Endodermal cell (in vitro differentiated cells): ENCODE results near the gene CCL21. TPM values are rescaled to one million over a fixed set of nuclear protein-coding genes. Genes with fewer than 3 reads are reported as not detected.

Experiments
- DNase-seq: peaks from one replicate; pipeline ENCODE4 v3.0.0-alpha.2; 2017
- H3K27ac ChIP-seq: 2 replicates; pipeline ENCODE4 v1.5.1; 2013; ENCODE audit warnings: mild to moderate bottlenecking, low read depth, low read length, moderate library complexity
- H3K27me3 ChIP-seq: 2 replicates; pipeline ENCODE4 v1.6.1; 2013; ENCODE audit warnings: mild to moderate bottlenecking, low read length, moderate library complexity; ENCODE audit not compliant: insufficient read depth, control insufficient read depth, poor library complexity, severe bottlenecking
- H3K36me3 ChIP-seq: 2 replicates; pipeline ENCODE4 v1.7.0; 2013; ENCODE audit warnings: mild to moderate bottlenecking, low read length, moderate library complexity; ENCODE audit not compliant: control insufficient read depth, insufficient read depth
- H3K4me1 ChIP-seq: one replicate; pipeline ENCODE4 v1.7.0; 2013; ENCODE audit warnings: low read length; ENCODE audit not compliant: control insufficient read depth, insufficient read depth
- H3K4me3 ChIP-seq: 2 replicates; pipeline ENCODE4 v1.5.1; 2013; ENCODE audit warnings: mild to moderate bottlenecking, low read length, moderate library complexity
- H3K9ac ChIP-seq: 2 replicates; pipeline ENCODE4 v1.6.1; 2013; ENCODE audit warnings: mild to moderate bottlenecking, low read length, moderate library complexity; ENCODE audit not compliant: poor library complexity, severe bottlenecking; ENCODE audit errors: extremely low read depth
- H3K9me3 ChIP-seq: 2 replicates; pipeline ENCODE4 v1.6.1; 2013; ENCODE audit warnings: mild to moderate bottlenecking, low read length, moderate library complexity; ENCODE audit not compliant: control insufficient read depth
- H3K27ac Mint-ChIP-seq: 2 replicates; pipeline ENCODE4 v1.8.0; 2020; ENCODE audit warnings: mixed read lengths
- H3K27me3 Mint-ChIP-seq: 2 replicates; pipeline ENCODE4 v1.8.0; 2021; ENCODE audit warnings: mild to moderate bottlenecking, mixed read lengths; ENCODE audit not compliant: insufficient read depth
- H3K36me3 Mint-ChIP-seq: 2 replicates; pipeline ENCODE4 v1.8.0; 2020; ENCODE audit warnings: low read depth, mixed read lengths
- H3K4me1 Mint-ChIP-seq: 2 replicates; pipeline ENCODE4 v1.8.0; 2020; ENCODE audit warnings: mixed read lengths
- H3K4me3 Mint-ChIP-seq: 2 replicates; pipeline ENCODE4 v1.8.0; 2020; ENCODE audit warnings: mild to moderate bottlenecking, moderate library complexity, mixed read lengths
- H3K9me3 Mint-ChIP-seq: 2 replicates; pipeline ENCODE4 v1.8.0; 2020; ENCODE audit warnings: mild to moderate bottlenecking, mixed read lengths
- WGBS, 2 experiments: methylation state at CpG; one replicate each; pipeline versions ENCODE4 v1.1.5 to v1.1.7; 2013; ENCODE audit warnings: missing lambda C conversion rate in 2 of 2, mixed read lengths in 1 of 2; ENCODE audit not compliant: insufficient coverage in 1 of 2, insufficient read length in 1 of 2; 5-methylcytosine and 5-hydroxymethylcytosine counted together
- total RNA-seq, 2 donors: library from RNA; stranded (reverse); fragmentation: NEBNext Ultra II Directional in 1 of 2; extraction: Animal tissue kit (Norgen Biotek cat#: 25700) in 1 of 2; gene quantifications; 2 replicates in 1 of 2; 3 replicates in 1 of 2; pipeline ENCODE4 v1.2.1, GENCODE V29; 2021
- TF ChIP-seq, protein P1 (sequence below): fragments of 200-600 bp; sonication (generic); conservative IDR thresholded peaks from 2 replicates; pipeline ENCODE4 v1.5.0; 2021; ENCODE audit warnings: antibody characterized with exemption, mild to moderate bottlenecking

The CCL21 gene
- total RNA-seq, 2 donors from 2014 or later: not detected

DNA sequence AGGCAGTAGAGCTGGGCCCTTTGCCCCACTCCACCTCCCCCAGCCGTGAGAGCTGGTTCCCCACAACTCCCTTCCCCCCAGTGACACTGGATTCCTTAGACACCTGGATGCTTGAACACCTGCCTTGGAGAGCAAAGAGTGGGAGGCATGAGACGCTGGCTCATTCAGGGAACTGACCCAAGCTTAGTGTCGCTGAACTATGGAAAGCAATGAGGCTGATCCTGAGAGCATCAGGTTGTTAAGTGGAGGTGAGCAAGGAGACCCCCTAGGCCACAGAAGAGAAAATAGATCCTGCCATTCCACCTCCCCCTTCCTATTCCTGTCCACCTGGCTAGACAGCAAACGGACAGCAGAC lies 20.8 kb downstream of the CCL21 start:
- no peak overlapping the region for H3K27ac Mint-ChIP-seq
- Histone ChIP-seq H3K27ac (no peak overlapping the region), H3K9ac (no peak overlapping the region), H3K4me3 (no peak overlapping the region), H3K27me3 (no peaks in the 10 kb centered on the region), H3K9me3 (peaks cover 5% of the 10 kb centered on the region), H3K4me1 (no peaks in the 10 kb centered on the region), H3K36me3 (no peaks in the 10 kb centered on the region)
- TF ChIP-seq, protein P1, sequence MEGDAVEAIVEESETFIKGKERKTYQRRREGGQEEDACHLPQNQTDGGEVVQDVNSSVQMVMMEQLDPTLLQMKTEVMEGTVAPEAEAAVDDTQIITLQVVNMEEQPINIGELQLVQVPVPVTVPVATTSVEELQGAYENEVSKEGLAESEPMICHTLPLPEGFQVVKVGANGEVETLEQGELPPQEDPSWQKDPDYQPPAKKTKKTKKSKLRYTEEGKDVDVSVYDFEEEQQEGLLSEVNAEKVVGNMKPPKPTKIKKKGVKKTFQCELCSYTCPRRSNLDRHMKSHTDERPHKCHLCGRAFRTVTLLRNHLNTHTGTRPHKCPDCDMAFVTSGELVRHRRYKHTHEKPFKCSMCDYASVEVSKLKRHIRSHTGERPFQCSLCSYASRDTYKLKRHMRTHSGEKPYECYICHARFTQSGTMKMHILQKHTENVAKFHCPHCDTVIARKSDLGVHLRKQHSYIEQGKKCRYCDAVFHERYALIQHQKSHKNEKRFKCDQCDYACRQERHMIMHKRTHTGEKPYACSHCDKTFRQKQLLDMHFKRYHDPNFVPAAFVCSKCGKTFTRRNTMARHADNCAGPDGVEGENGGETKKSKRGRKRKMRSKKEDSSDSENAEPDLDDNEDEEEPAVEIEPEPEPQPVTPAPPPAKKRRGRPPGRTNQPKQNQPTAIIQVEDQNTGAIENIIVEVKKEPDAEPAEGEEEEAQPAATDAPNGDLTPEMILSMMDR: no peak
- H3K4me1 Mint-ChIP-seq: no peaks in the 10 kb centered on the region
- H3K4me3 Mint-ChIP-seq: no peak overlapping the region
- H3K9me3 Mint-ChIP-seq: no peaks in the 10 kb centered on the region
- no peak for DNase-seq
- H3K36me3 Mint-ChIP-seq: no peaks in the 10 kb centered on the region
- WGBS, 2 experiments: 95 to 100% methylated on average over 2 to 4 of the region's 4 CpGs
- H3K27me3 Mint-ChIP-seq: peaks cover 4% of the 10 kb centered on the region

DNA sequence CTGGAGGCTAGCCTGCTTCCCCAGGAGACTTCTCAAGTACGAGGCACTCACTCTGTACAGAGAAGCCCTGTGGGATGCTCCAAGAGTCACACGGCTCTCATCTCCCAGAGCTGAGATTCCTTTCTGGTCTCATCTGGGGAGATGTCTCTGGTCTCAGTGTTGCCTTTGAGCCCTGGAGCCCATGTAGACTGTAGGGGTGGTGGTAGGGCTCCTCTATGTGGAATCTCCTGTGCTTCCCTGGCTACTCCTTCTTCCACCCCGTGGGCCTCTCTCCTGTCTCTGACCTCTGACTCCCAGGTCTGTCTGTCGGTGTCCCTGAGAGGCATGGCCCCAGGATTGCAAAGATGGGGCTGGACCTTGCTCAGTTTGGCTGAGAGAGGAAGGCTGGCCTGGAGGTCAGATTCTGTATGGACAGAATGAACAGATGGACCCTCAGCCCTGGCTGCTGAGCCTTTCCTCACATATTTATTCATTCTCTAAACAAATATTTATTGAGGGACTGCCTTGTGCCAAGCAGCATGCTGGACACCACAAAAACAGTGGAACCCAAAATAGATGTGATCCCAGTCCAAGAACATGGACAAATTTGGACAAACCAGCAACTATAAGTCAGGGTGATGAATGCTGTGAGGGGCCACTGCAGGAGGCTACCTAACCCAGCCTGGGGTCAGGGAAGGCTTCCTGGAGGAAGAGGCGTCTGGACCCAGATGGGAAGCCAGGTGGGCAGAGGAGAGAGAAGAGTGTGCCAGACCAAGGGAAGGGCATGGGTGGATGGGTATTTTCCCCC lies 21.4 kb downstream of the CCL21 start:
- H3K4me3 Mint-ChIP-seq: no peak overlapping the region
- Histone ChIP-seq H3K27me3 (no peaks in the 10 kb centered on the region), H3K4me3 (no peak overlapping the region), H3K36me3 (no peaks in the 10 kb centered on the region), H3K9me3 (peaks cover 1% of the 10 kb centered on the region), H3K27ac (no peak overlapping the region), H3K4me1 (no peaks in the 10 kb centered on the region), H3K9ac (no peak overlapping the region)
- peaks cover 4% of the 10 kb centered on the region for H3K27me3 Mint-ChIP-seq
- H3K27ac Mint-ChIP-seq: no peak overlapping the region
- DNase-seq: no peak
- 90 to 100% methylated on average over 1 to 5 of the region's 5 CpGs for WGBS, 2 experiments
- TF ChIP-seq, protein P1: no peak
- H3K36me3 Mint-ChIP-seq: no peaks in the 10 kb centered on the region
- H3K9me3 Mint-ChIP-seq: no peaks in the 10 kb centered on the region
- no peaks in the 10 kb centered on the region for H3K4me1 Mint-ChIP-seq

DNA sequence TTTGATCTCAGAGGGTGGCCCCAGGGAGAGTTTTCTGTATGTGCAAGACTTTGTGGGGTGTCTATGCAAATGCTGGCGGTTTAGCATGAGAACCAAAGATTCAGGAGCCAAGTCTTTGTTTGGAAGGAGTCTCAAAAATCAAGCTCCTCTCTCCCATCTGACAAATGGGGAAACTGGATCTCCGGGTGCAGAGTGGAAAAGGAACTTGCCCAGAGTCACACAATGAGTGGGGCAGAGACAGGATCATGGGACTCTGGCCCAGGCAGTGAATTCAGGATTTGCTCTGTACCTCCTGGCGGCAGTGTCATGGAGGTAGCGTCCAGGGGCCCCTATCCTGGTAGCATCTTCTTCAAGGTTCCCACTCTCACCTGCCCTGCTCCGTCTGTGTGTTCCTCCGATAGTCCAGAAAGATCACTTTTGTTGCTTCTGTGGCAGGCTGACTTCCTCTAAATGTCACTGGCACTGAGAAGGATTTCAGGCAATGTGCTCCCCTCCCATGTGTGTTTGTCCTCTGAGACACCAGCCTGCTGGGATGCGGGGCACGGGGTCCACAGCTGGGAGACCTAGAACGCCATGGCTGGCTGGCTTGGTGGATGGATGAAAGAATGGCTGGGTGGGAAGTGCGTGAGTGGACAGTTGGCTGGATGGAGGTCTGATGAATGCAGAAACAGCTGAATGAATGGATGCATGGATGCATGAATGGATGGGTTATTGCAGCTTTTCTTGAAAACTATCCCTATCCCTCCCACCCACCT lies 22.5 kb downstream of the CCL21 start:
- TF ChIP-seq, protein P1: no peak
- DNase-seq: no peak
- Histone ChIP-seq H3K9me3 (no peaks in the 10 kb centered on the region), H3K27me3 (no peaks in the 10 kb centered on the region), H3K4me3 (no peak overlapping the region), H3K9ac (no peak overlapping the region), H3K36me3 (no peaks in the 10 kb centered on the region), H3K27ac (no peak overlapping the region), H3K4me1 (no peaks in the 10 kb centered on the region)
- no peaks in the 10 kb centered on the region for H3K4me1 Mint-ChIP-seq
- H3K27ac Mint-ChIP-seq: no peak overlapping the region
- no peak overlapping the region for H3K4me3 Mint-ChIP-seq
- 87 to 97% methylated on average over 5 to 10 of the region's 10 CpGs for WGBS, 2 experiments
- H3K36me3 Mint-ChIP-seq: peaks cover 2% of the 10 kb centered on the region
- H3K9me3 Mint-ChIP-seq: no peaks in the 10 kb centered on the region
- H3K27me3 Mint-ChIP-seq: peaks cover 4% of the 10 kb centered on the region
